ENCODE results near the gene IQCM. TPM values are rescaled to one million over a fixed set of nuclear protein-coding genes. Genes with fewer than 3 reads are reported as not detected.

The IQCM gene
- total and polyA plus RNA-seq, 2 donors (not counting 1 experiment from before 2014, with no cell fraction given) = not detected

DNA sequence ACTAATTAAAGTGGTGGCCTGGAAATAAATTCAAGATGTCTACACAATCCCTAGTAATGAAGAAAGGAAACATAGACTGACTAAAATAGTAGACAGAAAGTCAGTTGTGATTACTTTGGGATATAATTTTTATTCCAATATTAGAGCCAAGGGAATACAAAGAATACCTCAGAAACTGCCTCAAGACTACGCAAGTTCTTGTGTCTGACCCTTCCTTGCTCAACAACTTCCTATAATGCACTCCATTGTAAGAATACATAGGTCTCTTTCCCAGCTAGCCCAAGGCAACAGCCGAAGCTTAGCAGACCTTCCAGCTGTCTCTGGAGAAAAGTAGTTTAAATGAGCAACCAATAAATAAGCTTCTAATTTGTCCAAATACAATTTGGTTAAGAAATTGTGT, 315.9 kb downstream of the IQCM start:
- TF ChIP-seq, protein P1, sequence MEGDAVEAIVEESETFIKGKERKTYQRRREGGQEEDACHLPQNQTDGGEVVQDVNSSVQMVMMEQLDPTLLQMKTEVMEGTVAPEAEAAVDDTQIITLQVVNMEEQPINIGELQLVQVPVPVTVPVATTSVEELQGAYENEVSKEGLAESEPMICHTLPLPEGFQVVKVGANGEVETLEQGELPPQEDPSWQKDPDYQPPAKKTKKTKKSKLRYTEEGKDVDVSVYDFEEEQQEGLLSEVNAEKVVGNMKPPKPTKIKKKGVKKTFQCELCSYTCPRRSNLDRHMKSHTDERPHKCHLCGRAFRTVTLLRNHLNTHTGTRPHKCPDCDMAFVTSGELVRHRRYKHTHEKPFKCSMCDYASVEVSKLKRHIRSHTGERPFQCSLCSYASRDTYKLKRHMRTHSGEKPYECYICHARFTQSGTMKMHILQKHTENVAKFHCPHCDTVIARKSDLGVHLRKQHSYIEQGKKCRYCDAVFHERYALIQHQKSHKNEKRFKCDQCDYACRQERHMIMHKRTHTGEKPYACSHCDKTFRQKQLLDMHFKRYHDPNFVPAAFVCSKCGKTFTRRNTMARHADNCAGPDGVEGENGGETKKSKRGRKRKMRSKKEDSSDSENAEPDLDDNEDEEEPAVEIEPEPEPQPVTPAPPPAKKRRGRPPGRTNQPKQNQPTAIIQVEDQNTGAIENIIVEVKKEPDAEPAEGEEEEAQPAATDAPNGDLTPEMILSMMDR (conservative IDR thresholded peaks at IDR 0.05 in 1 of 2, IDR thresholded peaks at IDR 0.05 in 1 of 2; ENCODE audit: low read depth in 1 of 2, low read length in 2 of 2) = no peak
- TF ChIP-seq EZH2 (IDR thresholded peaks at IDR 0.05; ENCODE audit: low read length, missing control alignments) = no peak
- Histone ChIP-seq H3K4me2 (ENCODE audit: extremely low read depth, insufficient read depth, low read length) (no peak overlapping the region), H2AFZ (ENCODE audit: low read length) (no peak overlapping the region)

GRCh38 chr4:149498246-149498645, 317.4 kb downstream of the IQCM start:
- no peak overlapping the region for H3K9ac ChIP-seq (ENCODE audit: insufficient read depth, low read length)
- no peak overlapping the region for H3K27ac ChIP-seq (ENCODE audit: insufficient read depth, low read length)
- no peak for TF ChIP-seq EZH2 (IDR thresholded peaks at IDR 0.05; ENCODE audit: low read length, missing control alignments)
- TF ChIP-seq, protein P1 (conservative IDR thresholded peaks at IDR 0.05 in 1 of 2, IDR thresholded peaks at IDR 0.05 in 1 of 2; ENCODE audit: low read depth in 1 of 2, low read length in 2 of 2) = no peak
- no peak overlapping the region for H3K4me2 ChIP-seq (ENCODE audit: extremely low read depth, insufficient read depth, low read length)
- H2AFZ ChIP-seq (ENCODE audit: low read length) = no peak overlapping the region
- no peak for DNase-seq (ENCODE audit: low read depth in 2 of 2)
- no peaks in the 10 kb centered on the region for H3K4me1 ChIP-seq (ENCODE audit: control insufficient read depth, extremely low read depth, insufficient read depth, low read length)
- no peak overlapping the region for H3K4me3 ChIP-seq (replicated peaks in 1 of 4; ENCODE audit: control extremely low read depth in 1 of 4, insufficient read depth in 1 of 4, low read depth in 3 of 4, low read length in 4 of 4)
- H3K79me2 ChIP-seq (ENCODE audit: control insufficient read depth, insufficient read depth, low read length) = no peaks in the 10 kb centered on the region
- H3K27me3 ChIP-seq (ENCODE audit: control insufficient read depth, insufficient read depth, low read length) = no peaks in the 10 kb centered on the region
- no peaks in the 10 kb centered on the region for H3K36me3 ChIP-seq (ENCODE audit: control insufficient read depth, insufficient read depth, low read length)
- no peaks in the 10 kb centered on the region for H4K20me1 ChIP-seq (ENCODE audit: control insufficient read depth, extremely low read depth, insufficient read depth, low read length)
- H3K9me3 ChIP-seq (ENCODE audit: control insufficient read depth, insufficient read depth, low read depth, low read length) = no peaks in the 10 kb centered on the region

More for the DNA sequence above, 315.9 kb downstream of the IQCM start:
- H3K4me3 ChIP-seq (replicated peaks in 1 of 4; ENCODE audit: control extremely low read depth in 1 of 4, insufficient read depth in 1 of 4, low read depth in 3 of 4, low read length in 4 of 4) = no peak overlapping the region
- no peak for DNase-seq (ENCODE audit: low read depth in 2 of 2)
- no peak overlapping the region for H3K9ac ChIP-seq (ENCODE audit: insufficient read depth, low read length)
- no peaks in the 10 kb centered on the region for H3K9me3 ChIP-seq (ENCODE audit: control insufficient read depth, insufficient read depth, low read depth, low read length)
- H4K20me1 ChIP-seq (ENCODE audit: control insufficient read depth, extremely low read depth, insufficient read depth, low read length) = no peaks in the 10 kb centered on the region
- no peaks in the 10 kb centered on the region for H3K79me2 ChIP-seq (ENCODE audit: control insufficient read depth, insufficient read depth, low read length)
- no peaks in the 10 kb centered on the region for H3K27me3 ChIP-seq (ENCODE audit: control insufficient read depth, insufficient read depth, low read length)
- no peaks in the 10 kb centered on the region for H3K4me1 ChIP-seq (ENCODE audit: control insufficient read depth, extremely low read depth, insufficient read depth, low read length)
- no peak overlapping the region for H3K27ac ChIP-seq (ENCODE audit: insufficient read depth, low read length)
- no peaks in the 10 kb centered on the region for H3K36me3 ChIP-seq (ENCODE audit: control insufficient read depth, insufficient read depth, low read length)

DNA sequence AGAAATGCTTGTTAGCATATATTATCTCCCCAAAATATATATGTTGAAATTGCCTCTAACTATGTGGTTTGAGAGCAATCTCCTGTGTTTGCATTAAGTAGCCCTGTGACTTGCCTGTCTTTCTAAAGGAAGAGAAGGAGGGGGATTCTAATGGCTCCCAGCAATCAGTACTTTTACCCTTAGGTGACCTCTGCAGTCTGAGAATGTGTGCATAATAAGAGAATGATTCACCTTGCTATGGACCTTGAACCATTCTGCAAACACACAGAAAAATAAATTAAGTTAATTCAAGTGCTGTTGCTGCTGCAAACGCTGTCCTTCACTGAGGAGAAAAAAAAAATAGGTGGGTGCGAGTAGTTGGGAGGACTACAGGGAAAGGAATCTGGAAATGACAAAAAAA, 322.2 kb downstream of the IQCM start:
- no peaks in the 10 kb centered on the region for H3K36me3 ChIP-seq (ENCODE audit: control insufficient read depth, insufficient read depth, low read length)
- no peak overlapping the region for H3K27ac ChIP-seq (ENCODE audit: insufficient read depth, low read length)
- no peak overlapping the region for H3K4me2 ChIP-seq (ENCODE audit: extremely low read depth, insufficient read depth, low read length)
- no peaks in the 10 kb centered on the region for H4K20me1 ChIP-seq (ENCODE audit: control insufficient read depth, extremely low read depth, insufficient read depth, low read length)
- no peak overlapping the region for H3K9ac ChIP-seq (ENCODE audit: insufficient read depth, low read length)
- no peak overlapping the region for H2AFZ ChIP-seq (ENCODE audit: low read length)
- H3K27me3 ChIP-seq (ENCODE audit: control insufficient read depth, insufficient read depth, low read length) = no peaks in the 10 kb centered on the region
- no peak overlapping the region for H3K4me3 ChIP-seq (replicated peaks in 1 of 4; ENCODE audit: control extremely low read depth in 1 of 4, insufficient read depth in 1 of 4, low read depth in 3 of 4, low read length in 4 of 4)
- H3K79me2 ChIP-seq (ENCODE audit: control insufficient read depth, insufficient read depth, low read length) = no peaks in the 10 kb centered on the region
- no peaks in the 10 kb centered on the region for H3K4me1 ChIP-seq (ENCODE audit: control insufficient read depth, extremely low read depth, insufficient read depth, low read length)
- TF ChIP-seq, protein P1 (conservative IDR thresholded peaks at IDR 0.05 in 1 of 2, IDR thresholded peaks at IDR 0.05 in 1 of 2; ENCODE audit: low read depth in 1 of 2, low read length in 2 of 2) = no peak
- TF ChIP-seq EZH2 (IDR thresholded peaks at IDR 0.05; ENCODE audit: low read length, missing control alignments) = no peak
- DNase-seq (ENCODE audit: low read depth in 2 of 2) = peak in 1 of 2 donors; percentile 58
- H3K9me3 ChIP-seq (ENCODE audit: control insufficient read depth, insufficient read depth, low read depth, low read length) = no peaks in the 10 kb centered on the region
